Peyer's patch (tissue), 4 donors: ENCODE data around the gene MCCC1.

Experiments
- CTCF ChIP-seq, 6 experiments: fragments of 450-650 bp in 4 of 6; fragments of 200-600 bp in 2 of 6; sonication (generic) in 1 of 6; IDR thresholded peaks; one replicate each; pipeline ENCODE4 v1.5.1; 2017 to 2019; ENCODE audit warnings: antibody characterized with exemption in 6 of 6, mild to moderate bottlenecking in 3 of 6, moderate library complexity in 1 of 6
- POLR2A ChIP-seq, 2 donors: fragments of 450-650 bp; IDR thresholded peaks; one replicate each; pipeline ENCODE4 v1.5.1; 2017; ENCODE audit warnings: antibody characterized with exemption in 2 of 2, mild to moderate bottlenecking in 2 of 2, moderate library complexity in 2 of 2

- no peak for TF ChIP-seq CTCF (IDR thresholded peaks at IDR 0.05)
- no peak for TF ChIP-seq POLR2A (IDR thresholded peaks at IDR 0.05)
Measured at GRCh38 chr3:183123891-183124290, 24.6 kb upstream of the MCCC1 start.
